ENCODE results near the gene SERPINA9. TPM values are rescaled to one million over a fixed set of nuclear protein-coding genes. Genes with fewer than 3 reads are reported as not detected.

The SERPINA9 gene
- total RNA-seq, 2 donors from 2014 or later = not detected

GRCh38 chr14:94439453-94440057 is 36.4 kb downstream of the SERPINA9 start:
- no peak for TF ChIP-seq CTCF (IDR thresholded peaks at IDR 0.05)
- Histone ChIP-seq H3K27ac (no peak overlapping the region), H3K4me1 (no peaks in the 10 kb centered on the region), H3K4me3 (no peak overlapping the region), H3K9me3 (no peaks in the 10 kb centered on the region), H3K9ac (ENCODE audit: low read depth in 2 of 2, low read length in 2 of 2) (no peak overlapping the region), H3K27me3 (no peaks in the 10 kb centered on the region), H3K36me3 (no peaks in the 10 kb centered on the region)
- intact Hi-C loops (cut with DNase I) = loop anchor here (10.0 kb wide), 2 partner anchors 45 to 115 kb away; no protein-coding TSS in a partner anchor
- no peak for DNase-seq

DNA sequence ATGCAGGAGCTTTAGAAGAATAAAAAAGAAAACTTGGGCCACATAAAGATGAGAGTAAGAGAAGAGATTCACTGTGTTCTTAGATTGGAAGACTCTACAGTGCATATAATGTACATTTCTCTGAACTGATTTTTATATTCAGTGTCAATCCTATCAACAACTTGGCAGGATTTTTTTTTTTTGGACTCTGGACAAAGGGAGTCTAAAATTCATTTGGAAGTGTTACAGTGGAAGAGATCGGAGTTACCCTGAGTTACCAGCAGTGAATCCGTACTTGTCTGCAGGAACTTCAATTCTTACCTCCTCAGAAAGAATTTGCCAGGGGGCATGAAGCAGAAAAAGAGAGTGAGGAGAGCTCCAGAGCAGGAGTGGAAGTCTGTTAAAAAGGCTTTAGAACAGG is 47.4 kb downstream of the SERPINA9 start:
- H3K36me3 ChIP-seq = no peaks in the 10 kb centered on the region
- H3K9ac ChIP-seq (ENCODE audit: low read depth in 2 of 2, low read length in 2 of 2) = no peak overlapping the region
- no peak for DNase-seq
- no peak overlapping the region for H3K27ac ChIP-seq
- no peaks in the 10 kb centered on the region for H3K27me3 ChIP-seq
- no peak overlapping the region for H3K4me3 ChIP-seq
- no peak for TF ChIP-seq CTCF (IDR thresholded peaks at IDR 0.05)
- intact Hi-C loops (cut with DNase I) = loop anchor here (10.0 kb wide), 1 partner anchor 256 kb away; no protein-coding TSS in a partner anchor
- H3K4me1 ChIP-seq = no peaks in the 10 kb centered on the region
- H3K9me3 ChIP-seq = no peaks in the 10 kb centered on the region

GRCh38 chr14:94427016-94427613 is 48.9 kb downstream of the SERPINA9 start:
- Histone ChIP-seq H3K9ac (ENCODE audit: low read depth in 2 of 2, low read length in 2 of 2) (no peak overlapping the region), H3K36me3 (no peaks in the 10 kb centered on the region), H3K4me1 (no peaks in the 10 kb centered on the region), H3K9me3 (no peaks in the 10 kb centered on the region), H3K27ac (no peak overlapping the region), H3K4me3 (no peak overlapping the region), H3K27me3 (peaks cover 3% of the 10 kb centered on the region)
- intact Hi-C loops (cut with DNase I) = loop anchor here (10.0 kb wide), 1 partner anchor 258 kb away; no protein-coding TSS in a partner anchor
- no peak for DNase-seq
- TF ChIP-seq CTCF (IDR thresholded peaks at IDR 0.05) = no peak

DNA sequence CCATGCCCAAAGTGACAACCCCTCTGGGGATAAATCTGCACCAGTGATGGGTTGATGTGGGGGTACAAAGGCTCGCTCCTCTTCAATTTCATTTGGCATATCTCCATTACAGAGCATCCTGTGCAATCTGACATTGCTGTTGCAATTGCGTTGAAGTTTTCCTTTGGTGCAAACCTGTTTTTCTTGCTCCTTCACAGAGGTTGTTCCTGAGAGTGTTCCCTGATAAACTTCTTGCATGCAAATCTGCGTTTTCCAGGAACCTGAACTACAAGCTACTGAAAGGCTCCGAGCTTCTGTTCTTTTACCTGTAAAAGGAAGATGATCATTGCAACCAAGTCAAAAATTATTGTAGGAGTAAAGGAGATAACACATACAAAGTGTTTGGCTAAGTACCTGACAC is 49.5 kb downstream of the SERPINA9 start:
- Histone ChIP-seq H3K9me3 (no peaks in the 10 kb centered on the region), H3K4me1 (no peaks in the 10 kb centered on the region), H3K27ac (no peak overlapping the region), H3K36me3 (no peaks in the 10 kb centered on the region), H3K27me3 (peaks cover 3% of the 10 kb centered on the region), H3K9ac (ENCODE audit: low read depth in 2 of 2, low read length in 2 of 2) (no peak overlapping the region), H3K4me3 (no peak overlapping the region)
- intact Hi-C loops (cut with DNase I) = loop anchor here (10.0 kb wide), 1 partner anchor 258 kb away; no protein-coding TSS in a partner anchor
- TF ChIP-seq CTCF (IDR thresholded peaks at IDR 0.05) = no peak
- no peak for DNase-seq

GRCh38 chr14:94424371-94424770 is 51.6 kb downstream of the SERPINA9 start:
- Histone ChIP-seq H3K27ac (no peak overlapping the region), H3K4me1 (no peaks in the 10 kb centered on the region), H3K9ac (ENCODE audit: low read depth in 2 of 2, low read length in 2 of 2) (no peak overlapping the region), H3K9me3 (no peaks in the 10 kb centered on the region), H3K36me3 (no peaks in the 10 kb centered on the region), H3K4me3 (no peak overlapping the region), H3K27me3 (peaks cover 3% of the 10 kb centered on the region)
- intact Hi-C loops (cut with DNase I) = loop anchor here (10.0 kb wide), 1 partner anchor 260 kb away; no protein-coding TSS in a partner anchor
- no peak for DNase-seq
- TF ChIP-seq CTCF (IDR thresholded peaks at IDR 0.05) = no peak
